GM19463 (cell line): ENCODE measurements around the gene ARID3B.
"Not testable (repeated sequence)": the region's sequence is repeated elsewhere in the genome, so short reads cannot be mapped to it uniquely, and the experiment has no call there.

ENCODE experiments used
- ATAC-seq: cut with Tn5 transposase; IDR thresholded peaks from one replicate; pipeline ENCODE4 v1.9.1; 2021; ENCODE audit warnings: mild to moderate bottlenecking, moderate library complexity; ENCODE audit not compliant: unreplicated experiment

Gene ARID3B, protein sequence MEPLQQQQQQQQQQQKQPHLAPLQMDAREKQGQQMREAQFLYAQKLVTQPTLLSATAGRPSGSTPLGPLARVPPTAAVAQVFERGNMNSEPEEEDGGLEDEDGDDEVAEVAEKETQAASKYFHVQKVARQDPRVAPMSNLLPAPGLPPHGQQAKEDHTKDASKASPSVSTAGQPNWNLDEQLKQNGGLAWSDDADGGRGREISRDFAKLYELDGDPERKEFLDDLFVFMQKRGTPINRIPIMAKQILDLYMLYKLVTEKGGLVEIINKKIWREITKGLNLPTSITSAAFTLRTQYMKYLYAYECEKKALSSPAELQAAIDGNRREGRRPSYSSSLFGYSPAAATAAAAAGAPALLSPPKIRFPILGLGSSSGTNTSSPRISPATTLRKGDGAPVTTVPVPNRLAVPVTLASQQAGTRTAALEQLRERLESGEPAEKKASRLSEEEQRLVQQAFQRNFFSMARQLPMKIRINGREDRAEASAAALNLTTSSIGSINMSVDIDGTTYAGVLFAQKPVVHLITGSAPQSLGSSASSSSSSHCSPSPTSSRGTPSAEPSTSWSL

DNA sequence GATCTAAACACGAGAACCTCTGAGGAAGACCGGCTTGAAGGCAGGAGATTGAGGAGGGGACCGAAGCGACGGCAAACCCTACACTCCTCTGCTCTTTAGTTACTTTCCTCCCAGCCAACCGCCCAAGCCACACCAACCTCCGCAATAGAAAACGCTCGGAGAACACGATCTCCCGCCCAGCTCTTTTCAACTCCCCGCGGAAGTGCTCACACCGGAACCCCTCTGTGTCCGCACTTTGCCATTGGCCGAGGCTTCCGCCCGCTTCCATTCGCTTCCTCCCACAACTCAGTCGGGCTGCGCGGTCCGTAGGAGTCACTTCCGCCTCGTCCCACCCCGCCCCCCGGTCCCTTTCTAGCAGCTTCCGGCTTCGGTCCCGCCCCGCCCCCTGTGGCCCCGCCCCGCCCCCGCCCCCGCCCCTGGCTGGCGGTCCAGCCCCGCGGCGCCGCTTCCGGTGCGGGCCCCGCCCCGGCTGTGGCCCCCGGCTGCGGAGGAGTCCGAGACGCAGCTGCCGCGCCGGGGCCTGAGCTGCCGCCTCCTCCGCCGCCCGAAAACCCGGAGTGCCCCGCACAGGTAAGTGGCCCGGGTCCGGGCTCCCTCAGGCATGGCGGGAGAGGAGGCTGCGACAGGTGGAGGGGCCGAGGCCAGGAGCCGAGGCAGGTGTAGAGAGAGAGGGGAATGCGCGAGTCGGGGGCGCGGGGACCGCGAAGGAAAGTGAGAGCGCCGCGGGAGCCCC, at the start of gene ARID3B:
Gene ARID3B (plus strand): TSS at position 460 of the 733 bp plus-strand sequence. CDS start 2,717 bp downstream, outside the sequence.
- peak; percentile 82 for ATAC-seq

DNA sequence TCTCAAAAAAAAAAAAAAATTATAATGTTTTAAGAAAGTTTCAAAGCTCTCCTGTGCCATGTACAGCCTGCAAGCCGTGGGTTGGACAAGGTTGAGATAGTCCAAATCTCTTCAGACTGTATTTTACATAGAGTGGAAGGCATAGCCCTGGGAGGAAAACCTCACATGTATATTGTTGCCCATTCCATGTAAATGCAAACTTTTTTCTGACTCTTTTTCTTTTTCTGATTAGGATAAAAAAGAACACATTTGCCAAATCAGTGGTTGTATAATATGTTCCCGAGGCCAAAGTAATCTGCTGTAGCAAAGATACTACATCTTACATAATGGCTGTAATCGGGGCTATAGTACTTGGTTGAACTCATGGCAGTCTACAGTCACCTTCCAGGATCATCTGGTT, 44.4 kb upstream of the ARID3B start:
- no peak for ATAC-seq

DNA sequence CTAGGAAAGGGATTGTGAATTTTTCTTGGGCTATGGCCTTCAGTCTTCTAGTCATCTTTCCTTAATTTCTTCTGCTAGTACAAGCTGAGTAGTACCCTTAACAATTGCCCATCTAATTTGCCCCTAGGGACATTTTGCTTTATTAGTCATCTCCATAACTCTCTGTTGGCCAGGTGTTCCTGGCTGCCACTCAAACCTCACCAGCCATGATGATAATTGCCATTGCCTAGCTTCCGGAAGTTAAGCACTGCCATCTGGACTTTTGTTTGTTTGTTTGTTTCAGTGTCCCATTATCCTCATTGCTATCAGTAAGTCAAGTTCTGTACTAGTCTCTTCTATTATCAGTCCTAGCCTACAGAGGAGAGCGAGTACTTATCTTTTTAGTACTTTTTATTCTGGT, 43.4 kb upstream of the ARID3B start:
- no peak for ATAC-seq

DNA sequence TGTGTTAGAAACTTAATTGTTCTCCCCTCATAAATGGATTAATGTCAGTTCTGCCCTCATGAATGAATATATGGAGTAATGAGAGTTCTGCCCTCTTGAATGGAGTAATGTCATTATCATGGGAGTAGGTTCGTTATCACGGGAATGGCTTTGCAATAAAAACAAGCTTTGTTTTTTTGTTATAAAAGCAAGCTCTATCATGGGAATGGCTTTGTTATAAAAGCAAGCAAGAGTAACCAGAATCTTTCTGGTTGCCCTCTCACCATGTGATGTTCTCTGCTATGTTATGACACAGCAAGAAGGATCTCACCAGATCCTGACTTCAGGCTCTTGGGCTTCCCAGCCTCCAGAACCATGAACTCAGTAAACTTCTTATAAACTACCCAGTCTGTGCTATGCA, 41.7 kb upstream of the ARID3B start:
- ATAC-seq, result no peak

DNA sequence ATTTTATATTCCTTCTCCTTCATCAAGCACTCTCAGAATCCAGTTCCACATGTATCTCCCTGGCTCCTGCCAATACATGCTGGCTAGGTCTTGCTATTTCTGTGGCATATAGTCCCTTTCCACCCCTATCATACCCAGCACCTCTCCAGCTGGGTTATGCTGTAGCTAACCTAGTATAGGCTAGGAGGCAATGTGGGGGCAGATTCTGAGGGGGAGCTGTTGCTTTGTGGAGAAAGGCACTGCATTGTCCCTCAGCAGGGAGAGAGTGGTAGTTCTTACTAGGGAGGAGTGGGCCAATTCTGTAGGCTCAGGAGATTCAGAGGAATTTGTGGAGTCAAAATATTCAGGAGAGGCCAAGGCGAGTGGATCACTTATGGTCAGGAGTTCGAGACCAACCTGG, 40.6 kb upstream of the ARID3B start:
- no peak for ATAC-seq

DNA sequence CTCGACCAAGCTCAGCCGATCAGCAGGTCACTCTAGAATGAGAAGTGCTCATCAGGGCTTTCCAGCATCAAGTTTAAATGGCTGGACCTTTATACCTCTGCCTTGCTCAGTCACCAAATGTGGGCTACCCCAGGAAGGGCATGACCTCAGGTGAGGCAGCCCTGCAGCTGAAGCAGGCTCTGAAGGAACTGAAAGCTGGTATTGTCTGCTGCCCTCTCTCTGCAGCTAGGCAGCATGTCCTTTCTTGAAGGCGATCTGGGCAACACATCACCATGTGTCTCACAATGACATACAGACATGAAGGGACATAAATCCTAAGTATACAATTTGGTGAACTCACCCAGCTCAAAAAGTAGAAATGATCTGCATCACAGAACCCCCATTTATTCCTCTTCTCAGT, 38.7 kb upstream of the ARID3B start:
- no peak for ATAC-seq

DNA sequence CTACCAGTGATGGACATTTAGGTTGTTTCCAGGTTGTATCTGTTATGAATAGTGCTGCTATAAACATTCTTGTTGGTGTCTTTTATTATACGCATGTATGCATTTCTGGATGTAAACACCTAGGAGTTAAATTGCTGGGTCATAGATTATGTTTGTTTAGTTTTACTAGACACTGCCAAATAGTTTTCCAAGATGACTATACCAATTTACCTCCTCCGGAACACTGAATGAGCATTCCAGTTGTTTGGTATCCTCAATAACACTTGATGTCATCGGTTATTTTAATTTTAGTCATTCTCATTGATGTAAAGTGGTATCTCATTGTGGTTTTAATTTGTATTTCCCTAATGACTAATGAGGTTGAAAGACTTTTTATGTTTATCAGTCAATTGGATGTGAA, 36.6 kb upstream of the ARID3B start:
- ATAC-seq, result no peak

DNA sequence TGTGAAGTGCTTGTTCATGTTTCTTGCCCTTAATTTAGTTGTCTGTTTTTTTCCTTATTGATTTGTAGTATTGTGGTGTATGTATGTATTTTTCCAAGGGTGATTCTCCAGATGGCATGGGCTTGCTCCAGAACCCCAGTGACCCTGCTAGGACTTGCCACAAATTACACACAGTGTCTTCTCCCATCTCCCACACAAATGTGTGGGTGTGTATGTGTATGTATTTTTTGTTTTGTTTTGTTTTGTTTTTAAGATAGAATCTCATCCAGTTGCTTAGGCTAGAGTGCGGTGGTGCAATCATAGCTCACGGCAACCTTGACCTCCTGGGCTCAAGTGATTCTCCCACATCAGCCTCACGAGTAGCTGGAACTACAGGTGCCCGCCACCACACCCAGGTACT, 36.2 kb upstream of the ARID3B start:
- no peak for ATAC-seq

DNA sequence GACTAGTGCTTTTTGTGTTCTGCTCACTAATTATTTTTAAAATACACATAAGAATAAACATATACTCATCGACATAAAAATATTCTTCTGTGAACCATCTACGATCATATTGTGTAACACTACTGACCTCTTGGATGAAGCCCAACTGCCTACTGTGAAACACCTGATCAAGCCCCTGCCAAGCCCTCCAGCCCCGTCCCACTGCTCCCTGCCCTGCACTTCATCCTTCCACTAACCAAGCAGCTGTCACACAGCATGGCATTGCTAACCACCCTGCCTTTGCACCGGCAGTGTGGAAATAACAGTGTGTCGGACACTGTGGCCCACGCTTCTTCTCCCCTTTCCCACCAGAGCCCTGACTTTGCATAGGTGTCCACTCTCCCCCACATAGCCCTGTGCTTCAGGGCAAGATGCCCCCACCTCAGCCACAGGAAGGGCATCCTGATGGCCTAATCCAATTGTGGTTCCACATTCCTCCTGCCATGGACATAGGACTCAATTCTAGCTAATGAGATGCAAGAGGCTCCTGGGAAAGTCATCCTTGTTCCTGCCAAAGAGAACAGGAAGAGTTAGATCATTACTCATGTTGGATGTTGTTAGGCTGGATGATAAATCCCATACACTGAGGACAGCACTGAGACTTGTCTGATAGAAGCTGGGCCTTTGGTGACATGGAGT, 35.0 kb upstream of the ARID3B start:
- ATAC-seq, result no peak

DNA sequence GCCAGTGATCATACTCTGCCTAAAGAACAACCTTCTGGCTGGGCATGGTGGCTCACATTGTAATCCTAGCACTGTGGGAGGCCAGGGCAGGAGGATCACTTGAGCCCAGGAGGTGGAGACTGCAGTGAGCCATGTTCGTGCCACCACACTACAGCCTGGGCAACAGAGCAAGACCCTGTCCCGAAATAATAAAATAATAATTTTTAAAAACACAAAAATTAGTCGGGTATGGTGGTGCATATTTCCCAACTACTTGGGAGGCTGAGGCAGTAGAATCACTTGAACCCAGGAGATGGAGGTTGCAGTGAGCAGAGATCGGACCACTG, 34.5 kb upstream of the ARID3B start:
- no peak for ATAC-seq

DNA sequence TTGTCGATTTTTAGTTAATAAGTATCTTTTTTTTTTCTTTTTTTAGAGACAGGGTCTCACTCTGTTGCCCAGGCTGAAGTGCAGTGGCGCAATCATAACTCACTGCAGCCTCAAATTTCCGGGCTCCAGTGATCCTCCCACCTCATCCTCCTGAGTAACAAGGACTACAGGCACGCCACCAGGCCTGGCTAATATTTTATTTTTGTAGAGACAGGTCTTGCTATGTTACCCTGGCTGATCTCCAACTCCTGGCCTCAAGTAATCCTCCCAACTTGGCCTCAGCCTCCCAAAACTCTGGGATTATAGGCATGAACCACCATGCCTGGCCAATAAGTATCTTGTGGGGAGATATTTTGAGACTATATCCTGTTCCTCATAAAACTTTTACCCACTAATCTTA, 29.4 kb upstream of the ARID3B start:
- ATAC-seq, result peak; percentile 58

DNA sequence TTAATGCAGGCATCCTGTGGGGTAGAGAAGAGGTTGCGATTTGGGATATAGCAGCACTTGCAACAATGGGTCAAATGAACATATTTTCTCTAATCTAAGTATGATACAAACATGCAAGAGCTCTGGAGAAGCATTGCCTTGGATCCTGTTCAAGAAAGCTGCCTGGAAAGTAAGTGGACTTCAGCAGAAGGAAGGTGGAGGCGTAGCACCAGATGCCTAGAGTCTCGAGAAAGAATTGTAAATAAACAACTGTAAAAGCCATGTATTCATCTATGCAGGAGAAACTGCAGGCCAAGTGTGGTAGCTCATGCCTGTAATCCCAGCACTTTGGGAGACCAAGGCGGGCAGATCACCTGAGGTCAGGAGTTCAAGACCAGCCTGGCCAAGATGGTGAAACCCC, 27.0 kb upstream of the ARID3B start:
- ATAC-seq, result not testable (repeated sequence)

DNA sequence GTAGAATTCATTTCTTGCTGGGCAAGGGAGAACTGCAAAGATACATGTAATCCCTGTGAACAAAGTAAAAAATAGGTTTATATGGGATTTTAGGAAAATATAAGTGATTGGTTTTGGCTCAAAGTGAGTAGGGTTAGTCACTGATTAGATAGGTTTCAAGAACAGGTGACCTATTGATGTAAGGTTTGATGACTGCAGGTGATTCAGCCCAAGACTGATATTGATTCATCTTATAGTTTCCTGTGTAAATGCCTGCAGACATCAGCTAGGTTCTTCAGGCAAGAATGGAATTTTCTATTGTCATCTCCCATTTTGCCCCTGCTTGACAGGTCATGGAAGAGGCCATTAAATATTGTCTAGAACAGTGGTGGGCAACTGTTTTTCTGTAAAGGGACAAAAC, 23.9 kb upstream of the ARID3B start:
- ATAC-seq, result no peak

DNA sequence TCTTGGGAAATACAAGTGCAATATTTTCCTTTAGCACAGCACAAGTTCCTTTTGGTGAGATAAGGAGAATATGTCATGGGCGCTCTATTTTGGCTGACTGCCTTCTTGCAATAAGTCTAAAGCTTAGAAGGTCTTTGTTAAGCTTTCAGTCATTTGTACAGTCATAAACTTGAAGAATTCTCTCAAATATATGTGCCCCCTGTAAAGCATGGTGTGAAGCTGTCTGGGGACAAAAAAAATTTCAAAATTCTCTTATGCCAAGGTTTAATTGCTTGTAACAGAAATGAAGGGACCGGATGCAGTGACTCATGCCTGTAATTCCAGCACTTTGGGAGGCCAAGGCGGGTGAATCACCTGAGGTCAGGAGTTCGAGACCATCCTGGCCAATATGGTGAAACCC, 21.7 kb upstream of the ARID3B start:
- ATAC-seq, result no peak

DNA sequence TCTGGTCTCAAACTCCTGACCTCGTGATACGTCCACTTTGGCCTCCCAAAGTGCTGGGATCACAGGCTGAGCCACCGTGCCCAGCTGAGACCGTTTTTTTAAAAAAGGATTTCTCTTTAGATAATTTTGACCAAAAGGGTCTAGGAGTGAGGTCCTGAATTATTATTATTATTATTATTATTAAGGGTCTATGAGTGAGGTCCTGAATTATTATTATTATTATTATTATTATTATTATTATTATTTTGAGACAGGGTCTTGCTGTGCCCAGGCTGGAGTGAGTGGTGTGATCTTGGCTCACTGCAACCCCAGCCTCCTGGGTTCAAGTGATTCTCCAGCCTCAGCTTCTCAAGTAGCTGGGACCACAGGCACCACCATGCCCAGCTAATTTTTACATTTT, 20.6 kb upstream of the ARID3B start:
- no peak for ATAC-seq

DNA sequence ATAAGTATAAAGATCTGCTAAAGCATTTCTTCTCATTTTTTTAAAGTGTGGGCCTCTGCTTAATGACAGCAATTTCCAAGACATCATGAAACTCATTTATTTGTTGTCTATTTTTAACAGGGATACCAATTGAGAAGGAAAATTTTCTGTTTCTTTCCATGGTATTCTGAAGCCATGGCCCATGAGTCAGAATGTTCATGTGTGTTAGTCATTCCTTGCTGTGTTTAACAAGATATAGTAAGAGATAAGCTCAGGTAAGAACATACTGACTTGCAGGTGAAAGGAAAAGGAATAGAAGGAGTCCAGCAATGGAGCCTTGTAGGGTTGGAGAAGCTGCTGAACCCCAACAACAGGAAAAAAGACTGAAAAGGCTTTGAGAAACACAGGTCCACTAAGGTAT, 17.0 kb upstream of the ARID3B start:
- no peak for ATAC-seq

DNA sequence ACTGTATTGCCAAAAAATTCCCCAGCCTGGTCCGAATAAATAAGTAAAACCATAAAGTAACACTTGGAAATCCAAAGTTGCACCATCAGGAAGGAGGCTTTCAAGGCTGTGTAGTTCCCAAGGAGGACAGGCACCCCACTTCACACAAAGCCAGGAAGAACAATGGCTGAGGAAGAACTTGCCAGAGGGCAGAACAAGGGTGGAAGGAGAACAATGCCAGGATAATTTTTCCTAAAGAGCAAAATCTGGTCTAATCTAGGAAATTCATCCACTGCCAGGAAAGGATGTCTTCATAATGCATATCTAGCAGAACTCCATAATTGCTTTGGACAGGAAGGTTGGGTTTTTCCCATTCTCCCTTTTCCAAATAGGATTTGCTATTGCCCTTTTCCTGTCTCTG, 15.7 kb upstream of the ARID3B start:
- ATAC-seq, result no peak

DNA sequence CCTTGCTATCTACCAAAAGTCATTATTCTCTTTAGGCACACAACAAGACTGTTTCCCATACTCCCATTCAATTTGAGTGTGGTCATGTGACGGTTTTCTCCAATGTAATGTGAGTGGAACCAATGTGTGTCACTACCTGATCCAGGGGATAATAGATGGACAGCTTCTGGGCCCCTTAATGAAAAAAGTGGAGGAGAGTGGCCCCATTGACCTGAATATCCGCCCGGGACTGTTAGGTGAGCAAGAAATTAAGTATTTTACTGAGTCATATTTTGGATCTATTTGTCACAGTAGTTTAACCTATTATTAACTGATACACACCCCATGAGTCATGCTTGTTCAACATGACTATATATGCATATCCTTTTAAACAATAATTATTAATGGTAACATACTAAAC, 15.1 kb upstream of the ARID3B start:
- no peak for ATAC-seq

DNA sequence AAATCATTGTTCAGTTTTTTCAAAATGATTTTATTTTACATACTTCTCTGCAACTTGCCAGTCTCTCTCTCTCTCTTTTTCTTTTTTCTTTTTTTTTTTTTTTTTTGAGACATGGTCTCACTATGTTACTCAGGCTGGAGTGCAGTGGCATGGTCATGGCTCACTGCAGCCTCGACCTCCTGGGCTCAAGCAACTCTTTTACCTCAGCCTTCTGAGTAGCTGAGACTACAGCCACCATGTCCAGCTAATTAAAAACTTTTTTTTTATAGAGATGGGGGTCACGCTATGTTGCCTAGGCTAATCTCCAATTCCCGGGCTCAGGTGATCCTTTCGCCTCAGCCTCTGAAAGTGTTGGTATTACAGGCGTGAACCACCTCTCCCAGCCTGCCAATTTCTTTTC, 12.1 kb upstream of the ARID3B start:
- ATAC-seq, result no peak

DNA sequence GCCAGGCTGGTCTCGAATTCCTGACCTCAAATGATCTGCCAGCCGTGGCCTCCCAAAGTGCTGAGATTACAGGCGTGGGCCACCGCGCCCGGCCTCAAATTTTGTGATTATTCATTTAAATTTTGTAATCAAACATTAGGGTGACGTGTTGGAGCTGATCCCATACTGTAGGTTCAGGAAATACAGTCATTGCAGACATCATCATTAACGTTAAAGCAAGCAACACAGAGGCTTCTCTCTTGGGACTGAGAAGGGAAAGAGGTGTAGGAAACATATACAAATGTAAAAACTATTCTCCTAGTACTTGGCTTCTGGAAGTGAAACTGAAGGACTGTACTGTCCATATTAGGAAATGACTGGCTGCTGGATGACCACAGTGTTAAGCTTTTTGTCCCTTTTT, 11.1 kb upstream of the ARID3B start:
- ATAC-seq, result no peak

DNA sequence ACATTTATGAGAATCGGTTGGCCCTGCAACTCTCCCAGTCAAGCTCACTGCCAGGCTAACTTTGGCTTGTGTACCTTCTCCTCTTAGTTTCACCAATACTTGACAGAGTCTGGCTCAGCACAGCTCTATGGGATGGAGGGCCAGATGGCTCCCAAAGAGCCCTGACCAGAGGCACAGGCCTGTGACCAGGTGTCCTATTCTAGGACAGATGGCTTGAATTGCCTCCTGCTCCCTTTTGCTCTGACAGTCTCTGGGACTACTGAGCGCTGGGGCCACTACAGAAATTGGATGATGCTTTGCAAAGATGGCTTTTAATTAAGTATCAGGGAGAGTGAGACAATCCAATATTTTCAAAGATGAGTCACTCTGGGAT, 10.3 kb upstream of the ARID3B start:
- no peak for ATAC-seq
